GM21381 (cell line): ENCODE data around the gene TSPAN7.
A peak's percentile ranks its signal among the peaks of the same experiment; 100 is the strongest.

Source experiments
- ATAC-seq: cut with Tn5 transposase; IDR thresholded peaks from one replicate; pipeline ENCODE4 v1.9.1; 2021; ENCODE audit warnings: mild to moderate bottlenecking, moderate library complexity; ENCODE audit not compliant: unreplicated experiment

The TSPAN7 gene, protein sequence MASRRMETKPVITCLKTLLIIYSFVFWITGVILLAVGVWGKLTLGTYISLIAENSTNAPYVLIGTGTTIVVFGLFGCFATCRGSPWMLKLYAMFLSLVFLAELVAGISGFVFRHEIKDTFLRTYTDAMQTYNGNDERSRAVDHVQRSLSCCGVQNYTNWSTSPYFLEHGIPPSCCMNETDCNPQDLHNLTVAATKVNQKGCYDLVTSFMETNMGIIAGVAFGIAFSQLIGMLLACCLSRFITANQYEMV

GRCh38 chrX:38561126-38561868, at the start of gene TSPAN7:
TSS of gene TSPAN7 (plus strand) at chrX:38561542. CDS start at chrX:38561547, 5 bp downstream.
- ATAC-seq, result peak; percentile 84

GRCh38 chrX:38513112-38513742, 48.1 kb upstream of the TSPAN7 start:
- ATAC-seq, result no peak

DNA sequence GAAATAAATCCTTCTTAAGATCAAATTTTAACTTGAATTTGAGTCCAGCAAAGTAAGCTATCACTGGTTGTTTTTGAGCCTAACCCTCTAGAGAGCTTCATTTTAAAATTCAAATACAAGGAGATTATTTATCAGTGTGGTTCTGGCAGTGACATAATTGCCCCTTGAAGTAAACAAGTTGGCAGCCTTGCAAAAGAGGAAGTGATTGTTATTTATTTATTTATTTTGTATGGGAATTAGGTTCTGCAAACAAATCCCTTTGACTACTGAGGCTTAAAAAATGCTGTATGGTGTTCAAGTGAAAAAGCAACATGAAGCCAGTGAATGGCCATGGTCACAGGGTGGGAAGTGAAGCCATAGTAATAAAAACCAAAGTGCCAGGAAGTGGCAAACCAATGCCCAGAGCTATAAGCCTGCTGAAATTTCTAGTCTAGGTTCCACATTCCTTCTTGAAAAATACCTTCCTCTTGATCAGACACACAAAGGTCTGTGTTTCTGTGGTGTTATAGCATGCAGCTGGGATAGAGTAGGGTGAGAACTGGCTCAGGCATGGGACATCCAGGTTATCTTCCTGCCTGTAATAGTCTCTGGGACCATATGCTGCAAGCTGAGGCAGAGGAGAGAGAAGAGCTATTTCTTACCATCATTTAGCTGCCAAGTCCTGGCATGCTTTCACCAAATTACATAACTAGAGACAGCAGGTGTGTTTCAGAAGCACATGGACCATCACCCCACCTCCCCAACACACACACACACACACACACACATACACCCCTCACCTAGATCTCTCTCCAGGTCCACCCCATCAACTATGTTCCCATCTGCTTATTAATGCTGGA, 47.1 kb upstream of the TSPAN7 start:
- ATAC-seq, result no peak

DNA sequence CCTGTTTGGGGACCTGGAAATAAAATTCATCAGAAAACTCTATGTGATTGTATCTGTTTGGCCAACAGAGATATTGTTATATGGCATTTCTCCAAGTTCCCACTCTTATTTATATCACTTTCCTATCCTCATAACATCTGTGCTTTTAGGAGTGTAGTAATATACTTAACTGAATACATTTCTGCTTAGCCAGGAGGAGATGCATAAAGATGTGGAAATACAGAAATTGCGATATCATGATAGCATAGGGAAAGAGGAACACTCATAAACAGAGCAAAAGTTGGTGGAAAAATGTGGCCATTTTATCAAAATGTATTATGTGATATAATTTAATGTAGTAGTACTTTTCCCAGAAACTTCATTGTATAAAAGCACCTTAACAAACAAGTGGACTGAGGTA, 46.1 kb upstream of the TSPAN7 start:
- no peak for ATAC-seq

GRCh38 chrX:38516196-38516774, 45.1 kb upstream of the TSPAN7 start:
- no peak for ATAC-seq

- no peak for ATAC-seq
Observed at GRCh38 chrX:38519651-38520050, 41.7 kb upstream of the TSPAN7 start.

DNA sequence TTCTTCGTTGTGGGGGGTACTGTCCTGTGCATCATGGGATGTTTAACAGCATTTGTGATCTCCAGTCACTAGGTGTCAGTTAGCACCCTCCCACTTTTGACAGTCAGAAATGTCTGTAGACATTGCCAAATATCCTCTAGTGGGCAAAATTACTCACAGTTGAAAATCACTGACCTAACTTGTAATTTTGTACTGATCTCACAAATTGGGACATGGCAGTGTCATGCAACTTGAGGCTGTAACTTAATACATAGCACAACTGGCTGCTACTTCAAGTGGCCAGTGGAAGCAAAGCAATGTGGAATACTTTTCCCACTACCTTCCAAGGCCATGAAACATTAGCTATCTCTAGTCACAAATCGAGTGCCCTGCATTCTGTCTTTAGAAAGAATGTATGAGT, 23.2 kb upstream of the TSPAN7 start:
- ATAC-seq, result no peak

GRCh38 chrX:38539748-38540147, 21.6 kb upstream of the TSPAN7 start:
- ATAC-seq, result no peak

- no peak for ATAC-seq
Observed at GRCh38 chrX:38548508-38548907, 12.8 kb upstream of the TSPAN7 start.

DNA sequence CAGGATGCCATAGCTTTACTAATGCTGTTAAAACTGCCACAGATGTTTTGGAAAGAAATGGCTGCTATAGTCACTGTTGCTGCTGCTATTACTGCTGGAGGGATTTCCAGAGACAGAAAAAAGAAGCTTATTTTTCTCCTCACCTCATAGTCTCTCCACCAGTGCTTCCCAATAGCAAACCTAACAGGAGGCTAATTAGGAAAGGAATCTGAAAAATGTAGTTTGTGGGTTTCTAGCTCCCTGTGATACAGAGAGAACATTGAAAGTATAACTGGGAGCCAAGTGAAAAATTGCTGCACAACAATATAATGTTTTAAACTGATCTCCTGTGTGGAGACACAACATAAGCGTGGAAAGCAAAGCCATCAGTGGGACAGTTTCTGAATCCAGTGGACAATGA, 8.6 kb upstream of the TSPAN7 start:
- no peak for ATAC-seq

DNA sequence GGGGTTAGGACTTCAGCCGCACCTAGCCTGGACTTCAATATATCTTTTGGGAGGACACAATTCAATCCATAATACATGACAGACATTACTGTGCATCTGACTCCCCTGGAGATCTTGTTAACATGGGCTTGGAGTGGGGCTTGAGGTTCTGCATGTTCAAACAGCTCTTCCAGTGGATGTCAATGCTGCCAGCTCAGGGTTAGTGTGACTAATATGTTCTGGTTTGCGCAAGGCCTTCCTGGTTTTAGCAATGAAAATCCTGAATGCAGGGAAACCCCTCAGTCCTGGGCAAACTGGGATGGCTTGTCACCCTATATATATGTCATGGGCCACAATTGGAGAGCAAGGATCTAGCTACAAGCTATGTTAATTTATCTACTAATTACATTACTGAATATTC, 2.7 kb upstream of the TSPAN7 start:
- no peak for ATAC-seq

GRCh38 chrX:38560776-38561125, 591 bp upstream of the TSPAN7 start:
- peak; percentile 14 for ATAC-seq

DNA sequence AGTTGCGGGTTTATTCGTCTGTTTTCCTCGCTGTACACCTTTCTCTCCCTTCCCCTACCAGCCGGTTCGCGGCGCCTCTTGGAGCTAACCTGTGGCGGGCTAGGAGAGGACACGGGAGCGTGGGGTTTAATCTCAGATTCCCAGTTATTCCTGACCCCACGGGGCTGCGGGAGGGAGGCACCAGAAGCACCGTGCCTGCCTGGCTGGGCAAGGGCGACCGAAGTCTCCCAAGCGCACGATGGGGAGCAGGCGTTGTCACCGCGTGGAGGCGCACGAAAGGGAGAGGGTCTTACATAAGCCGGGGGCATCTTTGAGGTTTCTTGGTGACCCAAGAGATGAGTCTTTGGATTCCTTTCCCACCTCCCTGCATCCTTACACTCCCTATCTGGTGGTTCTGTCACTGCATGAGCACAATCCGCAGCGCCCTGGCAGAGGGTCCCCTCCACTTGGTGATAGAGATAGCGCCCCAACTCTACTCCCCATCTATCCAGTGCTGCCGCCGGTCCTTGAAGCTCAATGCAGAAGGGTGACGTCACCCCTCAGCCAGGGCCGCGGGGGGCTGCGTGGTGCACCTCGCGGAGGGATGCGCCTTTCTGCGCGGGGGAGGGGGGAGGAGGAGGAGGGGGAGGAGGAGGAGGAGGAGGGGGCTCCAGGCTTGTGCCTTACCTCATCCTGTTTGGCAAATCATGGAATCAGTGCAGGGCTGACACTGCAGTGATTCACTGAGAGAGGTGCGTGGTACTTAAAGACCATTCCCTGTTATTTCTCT, 793 bp downstream of the TSPAN7 start:
- no peak for ATAC-seq

DNA sequence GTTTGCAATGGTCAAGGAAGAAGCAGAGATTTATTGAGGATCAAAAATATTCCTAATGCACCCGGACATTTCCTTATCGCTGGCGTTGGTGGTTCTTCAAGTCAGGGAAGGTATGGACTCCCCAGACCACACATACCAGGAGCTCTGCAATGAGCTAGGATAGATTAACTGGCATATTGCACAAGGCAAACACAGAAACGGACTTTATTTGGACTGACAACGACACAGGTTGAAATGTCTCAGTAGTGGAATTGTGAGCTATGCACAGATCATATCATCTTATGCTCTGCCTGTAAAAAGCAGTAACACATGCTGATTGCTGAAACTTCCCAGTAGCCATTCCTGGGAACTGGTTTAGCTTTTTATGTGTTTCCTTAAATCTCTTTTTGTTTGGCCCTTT, 1.7 kb downstream of the TSPAN7 start:
- no peak for ATAC-seq

- ATAC-seq, result no peak
Observed at GRCh38 chrX:38570396-38570795, 9.1 kb downstream of the TSPAN7 start.

DNA sequence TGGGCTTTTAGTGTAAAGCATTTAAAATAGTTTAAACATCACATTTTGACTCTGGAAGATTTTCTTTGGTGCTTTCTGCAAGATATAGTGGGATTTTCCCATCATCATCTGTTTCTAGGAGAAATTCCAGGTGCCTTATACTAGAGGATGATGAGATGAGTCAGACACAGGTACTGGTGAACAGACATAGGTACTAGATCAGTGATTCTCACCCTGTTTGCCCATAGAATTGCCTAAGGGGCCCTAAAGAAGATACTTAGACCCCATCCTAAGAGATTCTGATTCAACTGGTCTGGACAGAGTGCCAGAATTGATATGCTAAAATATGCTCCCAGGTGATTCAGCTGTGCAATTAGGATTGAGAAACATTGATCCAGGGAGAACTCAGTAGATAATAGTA, 9.7 kb downstream of the TSPAN7 start:
- no peak for ATAC-seq

GRCh38 chrX:38574858-38575257, 13.5 kb downstream of the TSPAN7 start:
- ATAC-seq, result no peak

DNA sequence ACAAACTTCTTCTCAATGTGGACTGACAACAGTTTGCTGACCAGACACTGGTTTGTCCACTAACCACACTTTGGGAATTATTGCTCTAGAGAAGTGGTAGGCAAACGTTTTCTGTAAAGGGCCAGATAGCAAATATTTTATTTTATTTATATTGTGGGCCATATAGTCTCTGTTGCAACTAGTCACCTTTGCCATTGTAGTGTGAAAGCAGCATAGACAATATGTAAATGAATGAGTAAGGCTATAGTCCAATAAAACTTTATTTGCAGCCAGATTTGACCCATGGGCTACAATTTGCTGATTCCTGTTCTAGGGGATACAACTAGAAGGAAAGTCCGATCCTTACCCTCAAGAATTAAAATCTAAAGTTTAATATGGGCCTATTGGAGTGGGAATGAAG, 14.5 kb downstream of the TSPAN7 start:
- ATAC-seq, result no peak

- ATAC-seq, result no peak
Observed at GRCh38 chrX:38577738-38578137, 16.4 kb downstream of the TSPAN7 start.

GRCh38 chrX:38578167-38578566, 16.8 kb downstream of the TSPAN7 start:
- ATAC-seq, result no peak
